ENCODE measurements around the gene NEK1. TPM values are rescaled to one million over a fixed set of nuclear protein-coding genes. Genes with fewer than 3 reads are reported as not detected.

NEK1 gene
- total RNA-seq, 1 donor from 2014 or later: 11.0 TPM

DNA sequence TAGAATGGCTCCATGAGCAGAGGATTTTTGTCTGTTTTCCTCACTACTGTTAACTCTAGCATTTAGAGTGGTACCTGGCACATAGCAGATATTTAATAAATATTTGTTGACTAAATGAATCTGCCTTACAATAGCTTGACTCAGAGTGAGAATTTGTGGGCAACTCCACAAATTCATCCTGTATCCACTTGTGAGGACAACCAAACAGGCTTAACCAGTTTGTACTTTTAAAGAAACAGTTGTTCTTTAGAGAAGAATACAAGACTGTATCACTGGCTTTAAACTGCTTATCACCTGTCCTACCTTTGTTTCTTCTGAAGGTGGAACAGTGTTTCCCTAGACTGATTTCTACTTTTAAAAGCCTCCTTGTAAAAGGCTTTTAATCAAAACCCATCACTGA is 200.3 kb downstream of the NEK1 start:
- H3K4me1 ChIP-seq: no peaks in the 10 kb centered on the region
- H3K36me3 ChIP-seq: no peaks in the 10 kb centered on the region
- H3K9me3 ChIP-seq: no peaks in the 10 kb centered on the region
- no peak overlapping the region for H3K4me3 ChIP-seq
- intact Hi-C loops (cut with DNase I): no loop called here
- no peak for DNase-seq (ENCODE audit: low spot score in 2 of 2)
- H3K27ac ChIP-seq: no peak overlapping the region
- TF ChIP-seq, protein P1, sequence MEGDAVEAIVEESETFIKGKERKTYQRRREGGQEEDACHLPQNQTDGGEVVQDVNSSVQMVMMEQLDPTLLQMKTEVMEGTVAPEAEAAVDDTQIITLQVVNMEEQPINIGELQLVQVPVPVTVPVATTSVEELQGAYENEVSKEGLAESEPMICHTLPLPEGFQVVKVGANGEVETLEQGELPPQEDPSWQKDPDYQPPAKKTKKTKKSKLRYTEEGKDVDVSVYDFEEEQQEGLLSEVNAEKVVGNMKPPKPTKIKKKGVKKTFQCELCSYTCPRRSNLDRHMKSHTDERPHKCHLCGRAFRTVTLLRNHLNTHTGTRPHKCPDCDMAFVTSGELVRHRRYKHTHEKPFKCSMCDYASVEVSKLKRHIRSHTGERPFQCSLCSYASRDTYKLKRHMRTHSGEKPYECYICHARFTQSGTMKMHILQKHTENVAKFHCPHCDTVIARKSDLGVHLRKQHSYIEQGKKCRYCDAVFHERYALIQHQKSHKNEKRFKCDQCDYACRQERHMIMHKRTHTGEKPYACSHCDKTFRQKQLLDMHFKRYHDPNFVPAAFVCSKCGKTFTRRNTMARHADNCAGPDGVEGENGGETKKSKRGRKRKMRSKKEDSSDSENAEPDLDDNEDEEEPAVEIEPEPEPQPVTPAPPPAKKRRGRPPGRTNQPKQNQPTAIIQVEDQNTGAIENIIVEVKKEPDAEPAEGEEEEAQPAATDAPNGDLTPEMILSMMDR (IDR thresholded peaks at IDR 0.05): no peak
- no peaks in the 10 kb centered on the region for H3K27me3 ChIP-seq

DNA sequence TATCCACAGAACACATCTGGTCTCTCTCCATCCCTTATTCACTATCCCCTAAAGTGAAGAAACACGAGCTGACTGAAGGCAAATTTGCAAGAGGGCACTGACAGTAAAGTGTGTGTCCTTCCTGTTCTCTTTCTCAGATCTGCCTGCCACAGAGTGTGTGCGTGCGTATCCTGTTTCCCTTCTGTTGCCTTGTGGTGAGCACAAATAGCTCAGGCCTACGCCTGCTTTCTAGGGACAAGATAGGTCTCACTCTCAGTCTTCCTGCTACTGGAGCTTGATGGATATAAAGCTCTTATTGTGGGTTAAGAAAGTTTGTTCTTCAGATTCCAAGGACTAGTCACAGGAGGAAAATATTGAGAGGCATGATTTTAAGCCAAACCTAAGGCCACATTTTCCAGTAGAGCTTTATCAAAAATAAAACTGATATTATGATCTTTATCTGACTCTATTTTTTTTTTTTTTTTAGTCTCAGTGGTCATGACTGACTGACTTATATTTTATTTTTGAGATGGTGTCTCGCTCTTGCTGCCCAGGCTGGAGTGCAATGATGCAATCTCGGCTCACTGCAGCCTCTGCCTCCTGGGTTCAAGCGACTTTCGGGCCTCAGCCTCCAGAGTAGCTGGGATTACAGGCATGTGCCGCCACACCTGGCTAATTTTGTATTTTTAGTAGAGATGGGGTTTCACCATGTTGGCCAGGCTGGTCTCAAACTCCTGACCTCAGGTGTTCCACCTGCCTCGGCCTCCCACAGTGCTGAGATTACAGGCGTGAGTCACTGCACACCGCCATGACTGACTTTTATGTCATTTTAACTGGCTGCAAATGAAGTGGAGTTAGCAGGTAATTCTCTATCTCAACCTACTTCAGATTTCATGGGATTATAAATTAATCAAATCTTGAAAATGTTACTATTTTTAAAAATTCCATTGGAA is 201.3 kb downstream of the NEK1 start:
- peak in 1 of 2 donors; percentile 12 for DNase-seq (ENCODE audit: low spot score in 2 of 2)
- intact Hi-C loops (cut with DNase I): no loop called here
- no peaks in the 10 kb centered on the region for H3K4me1 ChIP-seq
- TF ChIP-seq, protein P1 (IDR thresholded peaks at IDR 0.05): no peak
- H3K4me3 ChIP-seq: no peak overlapping the region
- no peak overlapping the region for H3K27ac ChIP-seq
- no peaks in the 10 kb centered on the region for H3K27me3 ChIP-seq
- peaks cover 0 to 2% of the 10 kb centered on the region in 2 donors for H3K36me3 ChIP-seq
- no peaks in the 10 kb centered on the region for H3K9me3 ChIP-seq

DNA sequence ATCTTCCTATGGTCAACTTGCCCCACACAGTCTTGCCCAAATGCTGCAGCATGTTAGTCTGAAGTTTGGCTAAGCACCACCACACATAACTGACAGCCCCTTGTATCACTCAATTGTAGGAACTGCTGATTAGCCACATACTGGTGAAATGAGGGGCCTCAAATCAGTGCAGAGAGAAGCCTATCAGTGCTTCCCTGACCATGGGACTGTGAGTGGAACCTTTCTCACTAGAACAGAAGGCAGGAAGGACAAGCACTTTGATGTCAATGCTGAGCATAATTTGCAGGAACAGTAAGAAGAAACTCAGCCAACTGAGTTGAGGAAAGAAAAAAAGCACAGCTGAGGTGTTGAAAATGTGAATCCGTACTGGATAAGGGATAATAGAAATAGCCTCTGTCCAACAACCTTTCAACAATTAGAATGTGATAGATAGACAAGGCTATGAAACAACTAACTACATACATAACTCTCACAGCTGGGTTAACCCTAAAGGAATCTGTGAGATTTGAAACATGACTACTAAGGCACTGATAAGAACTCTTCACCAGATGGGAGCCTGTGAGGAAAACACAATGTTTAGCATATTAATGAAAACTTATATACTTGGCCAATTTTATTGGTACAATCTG is 205.1 kb downstream of the NEK1 start:
- intact Hi-C loops (cut with DNase I): no loop called here
- TF ChIP-seq, protein P1 (IDR thresholded peaks at IDR 0.05): no peak
- Histone ChIP-seq H3K4me3 (no peak overlapping the region), H3K27ac (no peak overlapping the region), H3K4me1 (no peaks in the 10 kb centered on the region), H3K27me3 (no peaks in the 10 kb centered on the region), H3K9me3 (no peaks in the 10 kb centered on the region), H3K36me3 (peaks cover 0 to 5% of the 10 kb centered on the region in 2 donors)
- DNase-seq (ENCODE audit: low spot score in 2 of 2): no peak

DNA sequence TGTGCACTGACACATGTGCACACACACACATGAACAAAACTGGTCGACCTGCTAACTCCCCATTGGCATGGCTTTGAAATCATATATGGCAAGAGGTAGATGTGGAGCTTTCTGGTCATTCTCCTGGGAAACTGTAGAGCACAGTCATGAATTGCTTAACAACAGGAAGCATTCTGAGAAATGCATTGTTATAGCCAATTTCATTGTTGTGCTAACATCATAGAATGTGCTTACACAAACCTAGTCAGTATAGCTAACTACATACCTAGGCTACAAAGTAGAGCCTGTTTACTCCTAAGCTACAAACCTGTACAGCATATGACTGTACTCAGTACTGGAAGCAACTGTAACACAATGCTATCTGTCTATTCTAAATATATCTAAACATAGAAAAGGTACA is 207.4 kb downstream of the NEK1 start:
- Histone ChIP-seq H3K27ac (no peak overlapping the region), H3K4me3 (no peak overlapping the region), H3K36me3 (peaks cover 0 to 5% of the 10 kb centered on the region in 2 donors), H3K27me3 (no peaks in the 10 kb centered on the region), H3K4me1 (no peaks in the 10 kb centered on the region), H3K9me3 (no peaks in the 10 kb centered on the region)
- TF ChIP-seq, protein P1 (IDR thresholded peaks at IDR 0.05): no peak
- no peak for DNase-seq (ENCODE audit: low spot score in 2 of 2)
- intact Hi-C loops (cut with DNase I): no loop called here

DNA sequence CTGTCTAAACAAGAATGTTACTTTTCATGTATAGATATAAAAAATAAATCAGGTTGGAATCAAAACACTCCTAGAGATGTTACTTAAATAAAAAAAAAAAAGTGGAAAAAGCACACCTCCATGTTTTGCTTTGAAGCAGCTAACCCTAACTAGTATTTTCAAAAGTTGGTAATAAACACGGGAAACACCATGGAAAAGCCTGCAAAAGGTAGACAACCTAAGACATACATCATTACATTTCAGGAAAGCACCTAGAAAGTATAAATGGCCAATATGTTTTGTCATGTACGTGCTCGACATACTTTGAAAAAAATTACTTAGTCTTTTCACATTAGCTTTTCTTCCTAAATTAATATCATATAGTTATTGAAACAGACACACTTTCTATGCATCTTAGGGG is 211.6 kb downstream of the NEK1 start:
- H3K27me3 ChIP-seq: no peaks in the 10 kb centered on the region
- TF ChIP-seq, protein P1 (IDR thresholded peaks at IDR 0.05): no peak

More for the DNA sequence above, 211.6 kb downstream of the NEK1 start:
- no peak overlapping the region for H3K4me3 ChIP-seq
- DNase-seq (ENCODE audit: low spot score in 2 of 2): no peak
- intact Hi-C loops (cut with DNase I): no loop called here
- no peaks in the 10 kb centered on the region for H3K4me1 ChIP-seq
- H3K27ac ChIP-seq: no peak overlapping the region
- peaks cover 0 to under 1% of the 10 kb centered on the region in 2 donors for H3K36me3 ChIP-seq
- H3K9me3 ChIP-seq: no peaks in the 10 kb centered on the region
